ENCODE data around the gene IQSEC1. TPM values are rescaled to one million over a fixed set of nuclear protein-coding genes. Genes with fewer than 3 reads are reported as not detected.

IQSEC1 gene
- total and polyA plus RNA-seq, 7 experiments from 2014 or later = 21.1 to 163 (median 70.2) TPM

DNA sequence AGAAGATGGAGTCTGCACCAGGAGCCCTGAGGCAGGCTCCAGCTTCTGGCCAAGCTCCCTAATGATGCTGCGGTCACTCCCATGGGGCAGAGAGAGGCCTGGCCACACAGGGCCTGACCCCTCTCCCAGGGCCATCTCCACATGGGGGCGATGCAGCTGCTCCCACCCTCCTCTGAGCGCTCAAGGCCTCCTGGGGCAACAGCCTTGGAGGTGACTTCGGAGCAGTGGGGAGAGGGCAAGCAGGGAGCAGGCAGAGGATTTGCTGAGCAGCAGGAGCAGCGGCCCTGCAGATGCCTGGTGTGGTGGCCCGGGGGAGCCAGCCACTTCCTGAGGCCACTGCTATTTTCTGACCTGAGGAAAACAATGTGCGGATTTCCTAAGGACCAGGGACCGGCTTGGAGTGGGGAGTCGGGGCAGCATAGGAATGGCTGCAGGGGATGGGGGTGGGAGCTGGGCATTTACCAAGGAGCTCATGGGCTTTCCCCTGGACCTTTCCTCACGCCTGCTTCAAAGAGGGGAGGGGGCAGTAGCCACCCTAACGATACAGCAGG is 150.3 kb downstream of the IQSEC1 start:
- Mint-ChIP-seq H3K9me3 (no peaks in the 10 kb centered on the region), H3K27me3 (no peaks in the 10 kb centered on the region), H3K27ac (peak overlapping the region in 1 of 9 donors; percentile 36), H3K4me3 (no peak overlapping the region), H3K36me3 (peaks cover 0 to 13% (median 5%) of the 10 kb centered on the region in 5 donors), H3K4me1 (peaks cover 0 to 9% (median 3%) of the 10 kb centered on the region in 7 donors)
- ATAC-seq = no peak
- Histone ChIP-seq H3K27ac (ENCODE audit: low read depth, low read length) (no peak overlapping the region), H3K9me3 (ENCODE audit: control insufficient read depth in 2 of 3, low read length in 3 of 3) (no peaks in the 10 kb centered on the region), H3K36me3 (ENCODE audit: control insufficient read depth in 2 of 3, insufficient read depth in 3 of 3, low read length in 3 of 3) (peaks cover 0 to 97% (median 30%) of the 10 kb centered on the region in 3 experiments), H3K4me1 (ENCODE audit: control insufficient read depth in 2 of 2, insufficient read depth in 2 of 2, low read length in 2 of 2) (no peaks in the 10 kb centered on the region), H3K4me3 (ENCODE audit: low read length) (no peak overlapping the region), H3K27me3 (ENCODE audit: control insufficient read depth in 2 of 2, insufficient read depth in 2 of 2, low read length in 2 of 2) (no peaks in the 10 kb centered on the region)
- ChIA-PET CTCF (no interaction called here), POLR2A (interaction anchor here (1.0 kb wide), 1 partner anchor 90 kb away, joined by 3 read pairs; no protein-coding TSS in a partner anchor)
- DNase-seq = no peak
- intact Hi-C loops (cut with micrococcal nuclease) = no loop called here

GRCh38 chr3:12922306-12922705 is 150.9 kb downstream of the IQSEC1 start:
- H3K27ac ChIP-seq (ENCODE audit: low read depth, low read length) = no peak overlapping the region
- ATAC-seq = no peak
- no peak for DNase-seq
- peaks cover 0 to 95% (median 27%) of the 10 kb centered on the region in 3 experiments for H3K36me3 ChIP-seq (ENCODE audit: control insufficient read depth in 2 of 3, insufficient read depth in 3 of 3, low read length in 3 of 3)
- intact Hi-C loops (cut with micrococcal nuclease) = no loop called here
- Mint-ChIP-seq H3K27me3 (no peaks in the 10 kb centered on the region), H3K4me1 (peaks cover 3 to 11% (median 9%) of the 10 kb centered on the region in 7 donors), H3K36me3 (peaks cover 0 to 13% (median 5%) of the 10 kb centered on the region in 5 donors), H3K4me3 (no peak overlapping the region), H3K27ac (peak overlapping the region in 2 of 9 donors; percentile 38 to 77), H3K9me3 (no peaks in the 10 kb centered on the region)
- H3K27me3 ChIP-seq (ENCODE audit: control insufficient read depth in 2 of 2, insufficient read depth in 2 of 2, low read length in 2 of 2) = no peaks in the 10 kb centered on the region
- POLR2A ChIA-PET = no interaction called here
- no peaks in the 10 kb centered on the region for H3K9me3 ChIP-seq (ENCODE audit: control insufficient read depth in 2 of 3, low read length in 3 of 3)
- CTCF ChIA-PET = no interaction called here
- H3K4me3 ChIP-seq (ENCODE audit: low read length) = no peak overlapping the region
- peaks cover 2 to 3% of the 10 kb centered on the region in 2 donors for H3K4me1 ChIP-seq (ENCODE audit: control insufficient read depth in 2 of 2, insufficient read depth in 2 of 2, low read length in 2 of 2)

DNA sequence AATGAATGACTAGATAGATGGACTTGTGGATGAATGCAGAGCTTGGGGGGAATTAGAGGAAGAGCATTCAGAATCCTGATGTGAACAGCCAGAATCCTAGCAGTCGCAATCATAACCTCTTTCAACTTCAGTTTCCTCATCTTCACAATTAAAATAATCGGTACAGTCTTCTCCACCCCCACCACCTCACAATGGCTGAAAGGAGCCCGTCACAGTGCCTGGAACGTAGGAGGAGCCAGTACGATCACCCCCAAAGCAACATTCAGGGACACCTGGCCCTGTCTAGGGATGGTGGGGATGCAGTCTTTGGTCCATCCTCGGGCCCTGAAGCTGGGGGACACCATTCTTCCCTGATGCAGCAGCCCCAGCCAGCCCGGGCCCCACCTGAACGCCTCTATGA is 151.5 kb downstream of the IQSEC1 start:
- POLR2A ChIA-PET = no interaction called here
- peaks cover 0 to 95% (median 27%) of the 10 kb centered on the region in 3 experiments for H3K36me3 ChIP-seq (ENCODE audit: control insufficient read depth in 2 of 3, insufficient read depth in 3 of 3, low read length in 3 of 3)
- peaks cover 0 to 13% (median 6%) of the 10 kb centered on the region in 5 donors for H3K36me3 Mint-ChIP-seq

DNA sequence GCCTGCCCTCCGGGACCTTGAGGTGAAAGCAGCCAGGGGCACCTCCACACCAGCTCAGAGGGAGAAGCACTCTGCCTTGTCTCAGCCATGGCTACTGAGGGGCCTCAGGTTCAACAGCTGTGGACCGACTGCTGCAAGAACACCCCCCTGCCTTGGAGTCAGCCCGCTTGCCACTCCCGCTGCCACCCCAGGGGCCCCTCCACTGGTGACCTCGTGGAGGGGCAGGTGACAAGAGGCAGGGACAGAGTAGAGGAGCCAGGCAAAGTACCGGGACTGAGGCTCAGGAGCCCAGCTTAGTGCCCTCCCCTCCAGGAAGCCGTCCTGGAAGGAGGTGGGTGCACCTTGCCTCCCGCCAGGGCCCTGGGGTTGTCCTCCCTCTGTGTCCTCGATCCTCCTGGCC is 152.3 kb downstream of the IQSEC1 start:
- Mint-ChIP-seq H3K27ac (no peak overlapping the region), H3K4me3 (no peak overlapping the region), H3K4me1 (peaks cover 16 to 25% (median 21%) of the 10 kb centered on the region in 7 donors), H3K36me3 (peaks cover 0 to 13% (median 6%) of the 10 kb centered on the region in 5 donors), H3K27me3 (no peaks in the 10 kb centered on the region), H3K9me3 (no peaks in the 10 kb centered on the region)
- DNase-seq = no peak
- H3K36me3 ChIP-seq (ENCODE audit: control insufficient read depth in 2 of 3, insufficient read depth in 3 of 3, low read length in 3 of 3) = peaks cover 0 to 96% (median 27%) of the 10 kb centered on the region in 3 experiments
- peaks cover 12 to 16% of the 10 kb centered on the region in 2 donors for H3K4me1 ChIP-seq (ENCODE audit: control insufficient read depth in 2 of 2, insufficient read depth in 2 of 2, low read length in 2 of 2)
- ATAC-seq = no peak
- H3K27me3 ChIP-seq (ENCODE audit: control insufficient read depth in 2 of 2, insufficient read depth in 2 of 2, low read length in 2 of 2) = no peaks in the 10 kb centered on the region
- POLR2A ChIA-PET = no interaction called here
- H3K9me3 ChIP-seq (ENCODE audit: control insufficient read depth in 2 of 3, low read length in 3 of 3) = no peaks in the 10 kb centered on the region
- intact Hi-C loops (cut with micrococcal nuclease) = no loop called here
- CTCF ChIA-PET = no interaction called here
- H3K4me3 ChIP-seq (ENCODE audit: low read length) = no peak overlapping the region
- H3K27ac ChIP-seq (ENCODE audit: low read depth, low read length) = no peak overlapping the region

More for the DNA sequence above, 151.5 kb downstream of the IQSEC1 start:
- Histone ChIP-seq H3K27ac (ENCODE audit: low read depth, low read length) (no peak overlapping the region), H3K4me1 (ENCODE audit: control insufficient read depth in 2 of 2, insufficient read depth in 2 of 2, low read length in 2 of 2) (peaks cover 8% of the 10 kb centered on the region in 2 donors), H3K4me3 (ENCODE audit: low read length) (no peak overlapping the region), H3K9me3 (ENCODE audit: control insufficient read depth in 2 of 3, low read length in 3 of 3) (no peaks in the 10 kb centered on the region), H3K27me3 (ENCODE audit: control insufficient read depth in 2 of 2, insufficient read depth in 2 of 2, low read length in 2 of 2) (no peaks in the 10 kb centered on the region)
- Mint-ChIP-seq H3K9me3 (no peaks in the 10 kb centered on the region), H3K27ac (peak overlapping the region in 2 of 9 donors; percentile 26 to 38), H3K4me3 (no peak overlapping the region), H3K4me1 (peaks cover 9 to 17% (median 14%) of the 10 kb centered on the region in 7 donors), H3K27me3 (no peaks in the 10 kb centered on the region)
- no peak for DNase-seq
- ATAC-seq = no peak
- intact Hi-C loops (cut with micrococcal nuclease) = no loop called here
- CTCF ChIA-PET = no interaction called here

- H3K9me3 Mint-ChIP-seq = no peaks in the 10 kb centered on the region
- H3K4me3 Mint-ChIP-seq = no peak overlapping the region
- Histone ChIP-seq H3K27ac (ENCODE audit: low read depth, low read length) (no peak overlapping the region), H3K4me3 (ENCODE audit: low read length) (no peak overlapping the region), H3K36me3 (ENCODE audit: control insufficient read depth in 2 of 3, insufficient read depth in 3 of 3, low read length in 3 of 3) (peaks cover 0 to 96% (median 19%) of the 10 kb centered on the region in 3 experiments), H3K27me3 (ENCODE audit: control insufficient read depth in 2 of 2, insufficient read depth in 2 of 2, low read length in 2 of 2) (no peaks in the 10 kb centered on the region), H3K9me3 (ENCODE audit: control insufficient read depth in 2 of 3, low read length in 3 of 3) (no peaks in the 10 kb centered on the region), H3K4me1 (ENCODE audit: control insufficient read depth in 2 of 2, insufficient read depth in 2 of 2, low read length in 2 of 2) (peaks cover 12 to 24% of the 10 kb centered on the region in 2 donors)
- no peak for DNase-seq
- ChIA-PET CTCF (no interaction called here), POLR2A (no interaction called here)
- peaks cover 17 to 30% (median 24%) of the 10 kb centered on the region in 7 donors for H3K4me1 Mint-ChIP-seq
- ATAC-seq = no peak
- intact Hi-C loops (cut with micrococcal nuclease) = loop anchor here in 1 of 2 donors (5.0 kb wide), 1 partner anchor 63 kb away; no protein-coding TSS in a partner anchor
- no peaks in the 10 kb centered on the region for H3K27me3 Mint-ChIP-seq
- H3K27ac Mint-ChIP-seq = peak overlapping the region in 1 of 9 donors; percentile 9
- H3K36me3 Mint-ChIP-seq = peaks cover 0 to 13% (median 6%) of the 10 kb centered on the region in 5 donors
These were observed 154.0 kb downstream of the IQSEC1 start for GRCh38 chr3:12919205-12919604.

DNA sequence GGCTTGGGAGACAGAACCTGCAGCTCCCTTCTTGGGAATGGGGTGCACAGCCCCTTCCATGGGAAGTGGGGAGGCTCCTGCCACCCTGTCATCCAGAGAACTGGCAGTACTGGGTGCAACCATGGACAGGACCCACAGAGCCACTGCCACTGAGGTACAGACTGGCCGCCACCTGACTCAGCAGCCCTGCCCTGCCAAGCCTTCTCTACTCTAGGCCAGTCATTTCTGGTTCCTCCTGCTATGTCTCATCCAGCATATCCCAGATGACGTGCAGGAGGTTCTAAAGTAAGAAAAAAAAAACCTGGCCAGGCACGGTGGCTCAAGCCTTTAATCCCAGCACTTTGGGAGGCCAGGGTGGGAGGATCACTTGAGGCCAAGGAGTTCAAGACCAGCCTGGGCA is 155.0 kb downstream of the IQSEC1 start:
- Histone ChIP-seq H3K36me3 (ENCODE audit: control insufficient read depth in 2 of 3, insufficient read depth in 3 of 3, low read length in 3 of 3) (peaks cover 0 to 96% (median 19%) of the 10 kb centered on the region in 3 experiments), H3K4me3 (ENCODE audit: low read length) (no peak overlapping the region), H3K27ac (ENCODE audit: low read depth, low read length) (peak overlapping the region; percentile 31), H3K27me3 (ENCODE audit: control insufficient read depth in 2 of 2, insufficient read depth in 2 of 2, low read length in 2 of 2) (no peaks in the 10 kb centered on the region), H3K4me1 (ENCODE audit: control insufficient read depth in 2 of 2, insufficient read depth in 2 of 2, low read length in 2 of 2) (peaks cover 12 to 24% of the 10 kb centered on the region in 2 donors), H3K9me3 (ENCODE audit: control insufficient read depth in 2 of 3, low read length in 3 of 3) (no peaks in the 10 kb centered on the region)
- DNase-seq (no peak), ATAC-seq (no peak)
- ChIA-PET POLR2A (interaction anchor here (0.6 kb wide), 1 partner anchor 18 kb away, joined by 3 read pairs; no protein-coding TSS in a partner anchor), CTCF (no interaction called here)
- H3K27ac Mint-ChIP-seq = peak overlapping the region in 3 of 9 donors; percentile 74 to 76 (median 75)
- intact Hi-C loops (cut with micrococcal nuclease) = loop anchor here in 1 of 2 donors (5.0 kb wide), 1 partner anchor 64 kb away; no protein-coding TSS in a partner anchor
- H3K36me3 Mint-ChIP-seq = peaks cover 0 to 13% (median 6%) of the 10 kb centered on the region in 5 donors
- no peaks in the 10 kb centered on the region for H3K9me3 Mint-ChIP-seq
- no peak overlapping the region for H3K4me3 Mint-ChIP-seq
- H3K4me1 Mint-ChIP-seq = peaks cover 17 to 30% (median 24%) of the 10 kb centered on the region in 7 donors
- H3K27me3 Mint-ChIP-seq = no peaks in the 10 kb centered on the region

Data from naive thymus-derived CD4-positive, alpha-beta T cell (primary cell).